Stimulated activated CD8-positive, alpha-beta memory T cell treated with anti-CD3 and anti-CD28 coated beads, Interleukin-4, amount 100 ng/mL, for 4 hours (primary cell): ENCODE results near the gene USP24.
"Not testable (repeated sequence)": the region's sequence is repeated elsewhere in the genome, so short reads cannot be mapped to it uniquely, and the experiment has no call there.

Experiments
- DNase-seq, 2 donors: peaks; one replicate each; pipeline ENCODE4 v3.0.0-alpha.2; 2020; ENCODE audit warnings: low read depth in 2 of 2, low spot score in 1 of 2

The USP24 gene

DNA sequence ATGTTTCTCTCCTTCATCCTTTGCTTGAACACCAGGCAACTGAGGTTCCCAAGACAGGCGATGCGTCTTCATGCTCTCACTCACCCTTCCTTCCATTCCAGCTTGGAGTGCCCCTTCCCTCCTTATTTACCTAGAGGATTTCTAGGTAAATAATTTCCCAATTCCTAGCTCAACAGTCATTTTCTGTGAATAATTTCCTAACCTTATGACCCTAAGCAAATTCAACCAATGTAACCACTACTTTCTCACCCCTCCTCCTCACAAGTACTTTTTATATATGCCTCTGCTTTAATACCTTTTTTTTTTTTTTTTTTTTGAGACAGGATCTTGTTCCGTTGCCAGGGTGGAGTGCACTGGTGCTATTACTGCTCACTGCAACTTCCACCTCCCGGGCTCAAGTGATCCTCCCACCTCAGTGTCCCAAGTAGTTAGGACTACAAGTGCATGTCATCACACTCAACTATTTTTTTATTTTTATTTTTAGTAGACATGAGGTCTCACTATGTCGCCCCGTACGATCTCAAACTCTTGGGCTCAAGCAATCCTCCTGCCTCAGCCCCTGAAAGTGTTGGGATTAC is 86.7 kb downstream of the USP24 start:
- no peak for DNase-seq

DNA sequence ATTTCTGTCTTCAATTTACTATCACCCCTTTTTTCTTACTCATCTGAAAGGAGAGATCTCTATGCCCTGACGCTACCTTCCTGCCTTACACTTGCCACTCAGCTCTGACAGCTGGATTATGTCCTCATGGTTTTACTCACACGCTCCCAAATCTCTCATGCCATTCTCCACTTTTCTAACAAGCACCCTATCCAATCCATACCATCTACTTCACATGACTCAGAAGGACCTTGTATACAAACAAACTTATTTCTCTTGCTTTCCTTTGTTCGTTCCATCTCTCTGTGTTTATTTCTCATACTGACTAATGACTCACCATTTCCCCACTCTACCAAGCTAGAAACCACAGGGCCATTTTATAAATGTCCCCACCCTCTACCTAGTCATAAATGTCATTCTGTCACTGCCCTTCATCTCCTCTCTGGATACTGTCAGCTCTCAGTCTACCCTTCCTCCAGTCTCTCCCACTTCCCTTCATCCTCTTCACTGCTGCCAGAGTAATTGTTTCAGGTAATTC is 87.3 kb downstream of the USP24 start:
- no peak for DNase-seq

DNA sequence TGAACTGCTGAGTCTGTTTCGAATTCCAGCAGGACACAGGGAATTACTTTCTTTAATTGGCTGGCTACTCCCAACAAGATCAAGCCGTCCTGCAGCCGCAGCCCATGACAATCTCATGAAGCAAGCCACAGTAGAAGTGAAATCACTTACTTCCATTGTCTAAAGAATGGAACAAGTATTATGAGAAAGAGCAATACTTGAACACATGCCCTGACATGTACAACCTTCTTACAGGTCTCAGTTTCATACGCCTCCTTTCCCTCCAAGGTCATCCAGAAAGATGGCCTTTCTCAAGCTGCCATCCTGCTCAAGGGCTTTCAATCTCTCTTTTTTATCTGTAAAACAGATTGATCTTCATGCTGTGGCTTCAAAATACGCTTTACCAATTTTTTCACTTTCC is 90.7 kb downstream of the USP24 start:
- no peak for DNase-seq

DNA sequence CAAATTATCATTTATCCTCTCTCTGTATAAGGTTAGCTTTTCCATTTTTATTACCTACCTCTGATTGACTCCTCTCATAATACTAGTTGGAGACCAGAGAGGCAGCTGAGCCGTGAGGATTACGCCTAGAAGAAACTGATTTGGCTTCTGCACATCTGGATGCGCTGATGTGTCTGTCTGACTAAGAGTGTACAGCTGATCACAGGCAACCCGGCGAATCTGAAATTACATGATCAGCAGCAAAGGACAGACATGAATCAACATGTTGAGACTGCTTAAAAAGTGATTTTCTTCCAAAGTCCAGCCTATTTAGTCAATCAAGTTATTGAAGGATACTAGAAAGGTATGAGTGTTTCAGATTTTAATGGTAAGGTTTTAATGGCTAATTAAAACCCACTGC is 94.6 kb downstream of the USP24 start:
- DNase-seq = no peak

DNA sequence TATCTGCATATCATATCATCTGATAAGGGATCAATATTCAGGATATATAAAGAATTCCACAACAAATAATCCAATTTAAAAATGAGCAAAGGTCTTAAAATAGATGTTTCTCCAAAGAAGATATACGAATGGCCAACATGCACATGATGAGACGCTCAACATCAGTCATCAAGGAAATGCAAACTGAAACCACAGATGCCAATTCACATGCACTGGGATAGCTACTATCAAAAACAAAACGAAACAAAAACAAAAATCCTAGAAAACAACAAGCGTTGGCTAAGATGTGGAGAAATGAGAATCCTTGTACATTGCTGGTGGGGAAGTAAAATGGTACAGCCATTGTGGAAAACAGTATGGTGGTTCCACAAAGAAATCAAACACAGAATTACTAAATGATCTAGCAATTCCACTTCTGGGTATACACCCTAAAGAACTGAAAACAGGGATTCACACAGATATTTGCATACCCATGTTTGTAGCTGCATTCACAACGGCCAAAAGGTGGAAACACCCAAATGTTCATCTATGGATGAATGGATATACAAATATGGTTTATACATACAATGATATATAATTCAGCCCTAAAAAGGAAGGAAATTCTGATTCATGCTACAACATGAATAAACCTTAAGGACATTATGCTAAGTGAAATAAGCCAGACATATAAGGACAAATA is 96.4 kb downstream of the USP24 start:
- no peak for DNase-seq

DNA sequence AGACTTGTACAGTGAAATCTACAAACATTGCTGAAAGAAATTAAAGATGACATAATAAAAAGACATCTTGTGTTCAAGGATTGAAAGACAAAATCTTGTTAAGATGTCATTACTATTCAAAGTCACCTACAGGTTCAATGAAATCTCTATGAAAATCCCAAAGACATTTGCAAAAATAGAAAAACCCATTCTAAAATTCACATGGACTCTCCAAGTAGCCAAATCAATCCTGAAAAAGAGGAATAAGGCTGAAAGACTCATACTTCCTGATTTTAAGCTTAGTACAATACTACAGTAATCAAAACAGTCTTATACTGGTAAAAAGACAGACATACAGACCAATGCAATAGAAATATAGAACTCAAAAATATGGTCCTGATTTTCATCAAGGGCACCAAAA is 97.2 kb downstream of the USP24 start:
- no peak for DNase-seq

DNA sequence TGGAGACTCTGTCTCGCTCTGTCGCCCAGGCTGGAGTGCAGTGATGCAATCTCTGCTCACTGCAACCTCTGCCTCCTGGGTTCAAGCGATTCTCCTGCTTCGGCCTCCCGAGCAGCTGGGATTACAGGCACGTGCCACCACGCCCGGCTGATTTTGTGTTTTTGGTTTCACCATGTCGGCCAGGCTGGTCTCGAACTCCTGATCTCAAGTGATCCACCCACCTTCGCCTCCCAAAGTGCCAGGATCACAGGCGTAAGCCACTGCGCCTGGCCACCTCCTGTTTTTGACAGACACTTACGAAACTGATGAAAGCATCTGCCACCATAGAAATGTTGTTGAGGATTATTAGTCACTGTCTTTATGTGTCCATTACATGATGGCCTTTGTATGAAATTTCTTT is 106.2 kb downstream of the USP24 start:
- DNase-seq = not testable (repeated sequence)

DNA sequence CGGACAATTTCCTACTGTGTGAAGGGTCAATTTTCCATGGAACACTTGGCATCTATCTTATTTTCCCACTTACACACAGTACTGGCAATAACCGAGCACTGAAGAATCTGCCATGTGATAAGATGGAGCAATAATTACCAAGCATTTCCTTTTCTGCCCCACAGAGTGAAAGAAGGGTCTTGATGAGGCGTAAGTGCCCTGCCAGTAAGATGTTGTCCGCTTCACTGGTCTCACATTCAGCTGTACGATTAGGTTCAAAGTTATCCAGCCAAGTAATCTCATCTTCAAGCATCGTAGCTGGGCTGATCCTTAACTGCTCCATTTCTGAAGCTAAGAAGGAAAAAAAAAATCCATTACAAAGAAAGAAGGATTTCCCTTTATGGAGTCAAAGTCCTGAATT is 108.1 kb downstream of the USP24 start:
- no peak for DNase-seq

DNA sequence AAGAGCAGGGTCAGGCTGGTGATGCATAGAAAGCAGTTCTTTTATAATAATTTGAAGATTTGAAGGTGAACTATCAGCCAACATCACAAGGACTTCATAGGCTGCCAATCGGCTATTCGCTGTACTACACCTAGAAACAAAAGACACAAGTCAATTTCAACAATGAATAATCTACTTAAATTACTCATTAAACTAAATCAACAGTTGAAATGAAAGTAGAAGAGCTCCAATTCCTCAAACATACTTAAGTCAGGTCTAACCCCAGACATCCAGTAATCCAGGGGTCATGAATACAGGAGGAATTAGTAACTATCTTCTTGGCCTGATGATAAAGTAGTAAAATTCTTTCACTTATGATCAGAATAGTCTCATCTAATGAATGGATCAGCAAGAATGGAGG is 111.3 kb downstream of the USP24 start:
- no peak for DNase-seq

DNA sequence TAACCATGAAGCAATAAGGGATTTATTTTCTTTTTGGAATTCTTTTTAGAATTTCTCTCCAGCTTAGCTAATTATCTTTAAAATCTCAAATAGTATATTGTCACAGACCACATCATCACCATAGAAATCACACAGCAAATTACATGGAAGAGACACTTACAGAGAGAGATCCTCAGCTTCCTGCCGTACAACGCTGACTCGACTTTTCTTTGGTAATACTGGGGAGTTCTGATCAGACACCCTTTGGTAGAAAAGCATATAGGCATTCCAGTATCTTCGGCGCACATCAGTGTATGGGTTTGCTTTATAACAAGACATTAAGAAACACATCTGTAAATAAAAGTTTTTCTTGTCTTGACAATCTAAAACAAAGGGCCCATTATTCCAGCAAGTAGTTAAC is 120.1 kb downstream of the USP24 start:
- no peak for DNase-seq

DNA sequence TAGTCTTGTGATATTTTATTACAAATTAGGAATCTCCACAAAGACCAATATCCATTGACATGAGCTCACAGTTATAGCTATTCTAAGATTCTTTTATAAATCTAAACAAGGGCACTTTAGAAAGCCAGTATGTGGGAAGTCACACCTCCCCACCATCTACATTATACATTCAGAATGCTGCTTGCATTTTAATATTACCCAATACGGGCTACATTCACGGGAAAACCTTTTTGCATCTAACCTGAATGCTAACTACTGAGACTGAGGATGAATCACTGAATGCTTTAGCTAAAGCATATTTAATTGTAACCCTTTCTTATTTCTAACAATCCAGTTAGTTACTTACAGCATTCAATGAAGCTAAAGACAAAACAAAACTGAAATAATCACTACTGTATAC is 122.7 kb downstream of the USP24 start:
- no peak for DNase-seq

DNA sequence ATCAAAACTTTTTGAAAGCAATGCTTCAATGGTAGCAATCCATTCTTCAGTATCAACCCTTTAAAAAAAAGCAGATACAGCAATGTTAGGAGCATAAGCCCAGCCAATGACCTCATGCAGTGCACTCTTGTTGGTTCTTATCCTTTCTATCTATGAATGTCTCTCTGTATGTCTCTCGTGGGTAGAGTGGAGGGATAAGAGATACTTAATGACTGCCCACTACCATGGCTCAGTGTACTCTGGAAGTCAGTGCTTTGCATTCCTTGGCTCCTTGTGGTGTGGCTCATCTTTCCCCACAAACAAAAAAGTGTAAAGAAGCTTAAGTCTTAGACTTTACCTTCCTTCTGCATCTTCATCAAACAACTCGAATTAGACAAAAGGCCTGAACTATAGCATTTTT is 125.5 kb downstream of the USP24 start:
- no peak for DNase-seq

DNA sequence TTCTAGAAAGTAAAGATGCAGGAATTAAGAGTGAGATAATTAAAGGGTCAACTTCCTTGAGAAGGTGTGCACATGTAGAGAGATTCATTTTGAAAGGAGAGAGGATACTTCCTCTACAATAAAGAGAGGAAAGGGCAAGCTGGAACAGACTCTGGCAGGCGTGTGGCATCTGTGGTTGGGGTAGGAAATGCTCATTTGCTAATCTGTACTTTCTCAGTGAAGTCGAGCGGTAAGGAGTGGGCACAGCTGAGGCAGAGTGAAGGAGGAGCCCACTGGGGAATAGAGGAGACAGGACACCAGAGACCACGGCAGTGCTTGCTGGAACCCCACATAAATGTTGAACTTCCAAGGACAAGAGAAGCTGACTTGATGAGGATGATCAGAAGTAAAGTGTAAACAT is 126.8 kb downstream of the USP24 start:
- DNase-seq = no peak

DNA sequence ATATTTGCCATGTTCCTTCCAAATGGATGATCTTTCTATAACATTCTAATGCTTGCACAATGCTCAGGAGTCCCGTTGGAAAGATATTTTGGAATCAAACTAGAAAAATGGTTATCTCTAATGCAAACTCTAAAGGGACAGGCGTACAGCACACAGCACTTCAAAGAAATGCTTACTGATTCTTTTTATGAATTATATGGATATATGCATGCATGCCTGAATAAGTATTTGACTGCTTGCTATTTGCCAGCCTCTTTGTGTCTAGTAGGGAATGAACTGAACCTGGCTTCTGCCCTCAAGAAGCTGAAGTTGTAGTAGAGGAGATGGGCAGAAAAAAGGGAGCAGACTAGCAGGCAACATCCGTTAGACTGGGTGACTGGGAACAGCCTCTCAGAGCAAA is 127.7 kb downstream of the USP24 start:
- no peak for DNase-seq

DNA sequence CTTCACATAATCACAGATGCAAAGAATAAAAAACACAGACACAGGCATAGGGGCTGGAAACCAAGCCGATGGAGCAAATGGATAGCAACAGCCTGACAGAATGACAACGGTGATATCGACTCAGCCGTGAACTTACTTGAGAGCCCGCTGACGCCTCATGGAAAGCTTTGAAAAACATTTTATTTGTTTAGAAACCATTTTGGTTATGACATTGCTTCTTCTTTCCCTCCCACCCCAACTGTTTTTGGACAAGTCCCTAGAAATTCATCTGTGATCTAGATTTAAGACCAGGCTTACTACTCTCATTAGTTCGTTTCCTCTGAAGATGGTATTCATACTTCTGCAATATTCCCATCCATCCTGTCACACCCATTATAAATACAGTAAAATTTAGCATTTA is 130.9 kb downstream of the USP24 start:
- no peak for DNase-seq

DNA sequence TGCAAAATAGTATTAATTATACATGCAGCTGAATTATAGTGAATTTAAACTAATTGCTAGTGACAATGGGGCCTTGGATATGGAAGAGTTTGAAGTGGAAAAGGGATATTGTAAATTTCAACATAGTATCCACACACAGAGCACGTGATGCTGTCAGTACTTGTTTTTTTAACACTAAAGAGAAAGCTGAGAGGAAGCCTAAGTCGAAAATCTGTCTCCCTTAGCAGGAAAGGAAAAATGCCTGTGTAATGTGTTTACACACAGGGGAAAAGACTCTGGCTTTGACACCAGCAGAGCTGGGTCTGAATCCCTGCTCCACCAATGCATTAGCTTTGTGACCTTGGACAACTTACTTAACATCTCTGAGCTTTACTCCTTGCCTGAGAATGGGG is 133.3 kb downstream of the USP24 start:
- no peak for DNase-seq

DNA sequence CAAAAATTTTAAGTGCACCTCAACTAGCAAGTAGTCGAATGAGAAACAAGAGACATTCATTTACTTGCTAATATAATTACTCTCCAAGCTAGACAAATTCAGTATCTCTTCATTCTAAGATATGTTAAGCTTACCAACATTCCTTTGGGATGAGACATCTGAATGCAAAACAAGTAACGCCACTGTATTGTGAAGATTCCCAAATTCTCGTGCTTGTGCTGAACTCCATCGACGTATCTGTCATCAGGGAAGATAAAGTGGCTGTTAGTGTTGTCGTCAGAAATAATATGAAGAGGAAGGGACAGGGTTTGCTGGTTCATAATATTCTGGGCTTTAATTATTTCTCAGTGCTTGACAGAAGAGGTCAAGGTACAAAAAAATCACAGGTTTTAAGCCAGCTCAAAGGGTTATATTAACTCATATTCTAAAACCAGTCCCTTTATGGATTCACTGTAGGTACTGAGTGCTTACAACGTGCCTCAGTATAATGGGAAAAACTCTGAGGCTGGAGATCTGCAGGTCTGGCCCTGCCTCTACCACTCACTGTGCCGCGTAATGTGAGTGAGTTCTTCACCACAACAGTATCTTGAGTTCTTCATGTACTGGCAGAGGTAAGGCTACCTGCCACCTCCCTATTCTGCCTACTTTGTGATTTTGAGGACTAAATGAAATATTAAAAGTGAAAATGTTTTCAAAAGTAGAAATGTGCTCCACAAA is 133.8 kb downstream of the USP24 start:
- DNase-seq = no peak

DNA sequence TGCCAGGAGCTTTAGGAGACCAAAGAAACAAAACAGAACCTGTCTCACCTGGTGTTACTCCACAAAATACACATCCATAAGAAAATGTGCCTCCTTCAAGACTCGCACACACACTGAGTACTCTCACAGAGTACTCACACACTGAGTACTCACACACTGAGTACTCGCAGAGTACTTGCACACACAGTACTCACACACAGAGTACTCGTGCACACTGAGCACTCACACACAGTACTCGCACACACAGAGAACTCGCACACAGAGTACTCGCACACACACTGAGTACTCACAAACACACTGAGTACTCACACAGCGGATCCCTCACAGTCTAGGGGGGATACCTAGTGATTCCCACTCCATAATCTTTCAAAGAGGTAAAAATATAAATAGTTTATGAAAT is 135.5 kb downstream of the USP24 start:
- DNase-seq = no peak

DNA sequence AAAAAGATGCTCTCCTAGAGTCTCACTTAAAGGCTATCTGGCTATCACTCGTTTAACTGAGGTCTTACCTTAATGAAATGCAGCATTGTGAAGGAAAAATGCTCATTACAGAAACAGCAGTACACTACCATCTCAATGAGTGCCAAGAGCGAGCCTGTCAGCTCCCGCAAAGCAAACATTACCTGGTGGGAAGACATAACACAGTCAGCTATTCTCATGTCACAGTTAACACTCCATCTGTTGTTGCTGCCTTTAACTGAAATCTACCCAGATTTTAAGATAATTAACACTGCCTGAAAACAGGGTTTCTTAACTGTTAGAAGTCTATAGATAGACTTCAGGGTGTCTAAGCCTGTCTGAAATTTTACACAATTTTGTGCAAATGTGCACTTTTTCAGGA is 136.7 kb downstream of the USP24 start:
- no peak for DNase-seq

DNA sequence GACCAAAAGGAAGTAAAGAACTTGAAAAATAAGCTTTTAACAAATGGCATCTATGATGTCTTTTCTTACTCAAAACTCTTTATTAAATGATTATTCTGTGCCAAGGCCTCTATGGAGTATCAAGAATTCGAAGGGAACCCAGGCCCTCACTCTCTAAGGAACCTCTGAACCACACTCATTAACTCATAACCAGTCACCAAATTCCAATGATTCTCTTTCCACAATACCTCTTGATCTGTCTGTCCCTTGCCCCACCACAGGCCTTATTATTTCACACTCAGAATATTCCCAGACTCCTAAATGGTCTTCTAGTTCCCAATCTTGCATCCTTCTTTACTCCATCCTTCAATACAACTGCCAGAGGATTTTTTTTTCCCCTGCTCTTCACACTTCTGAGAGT is 138.8 kb downstream of the USP24 start:
- no peak for DNase-seq

DNA sequence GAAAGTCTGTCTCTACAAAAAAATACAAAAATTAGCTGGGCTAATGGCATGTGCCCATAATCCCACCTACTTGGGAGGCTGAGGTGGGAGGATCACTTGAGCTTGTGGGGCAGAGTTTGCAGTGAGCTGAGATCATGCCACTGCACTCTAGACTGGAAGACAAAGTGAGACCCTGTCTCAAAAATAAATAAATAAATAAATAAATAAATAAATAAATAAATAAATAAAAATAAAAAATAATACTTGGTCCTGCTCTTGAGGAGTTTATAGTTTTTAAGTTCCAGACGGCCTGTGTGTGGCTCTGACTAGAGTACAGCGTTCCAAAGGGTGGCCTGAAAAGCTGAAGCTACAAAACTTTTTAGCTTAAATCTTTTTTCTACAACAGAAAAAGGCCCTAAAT is 140.7 kb downstream of the USP24 start:
- no peak for DNase-seq

DNA sequence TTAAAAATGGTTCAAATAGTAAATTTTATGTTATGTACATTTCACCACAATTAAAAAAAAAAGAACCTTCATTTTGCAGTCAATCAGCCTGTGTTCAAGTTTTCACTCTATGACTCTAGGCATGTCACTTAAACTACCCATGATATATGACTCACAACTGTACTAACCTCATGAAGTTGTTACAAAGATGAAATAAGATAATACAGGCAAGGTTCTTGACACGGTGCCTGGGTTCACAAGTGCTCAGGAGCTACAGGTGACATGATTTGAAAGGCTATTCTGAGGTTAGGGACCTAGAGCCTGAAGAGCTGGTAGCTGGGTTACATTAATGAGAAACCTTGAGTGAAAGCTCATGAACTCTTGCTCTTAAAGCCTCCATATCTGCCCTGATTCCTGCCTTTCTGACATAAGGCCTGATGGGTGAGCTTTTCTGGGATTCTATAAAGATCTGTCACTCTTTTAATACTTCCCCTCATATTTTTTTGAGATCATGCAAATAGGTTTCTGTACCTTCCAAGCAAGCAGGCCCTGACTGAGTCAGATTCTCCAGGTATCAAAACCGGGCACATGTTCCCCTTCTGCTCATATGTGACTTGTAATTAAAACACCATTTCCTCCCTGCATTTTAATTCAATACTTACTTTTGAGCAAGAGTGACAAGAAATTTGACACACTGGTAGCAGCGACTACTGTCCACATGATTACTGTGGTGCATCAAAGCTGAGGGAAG is 141.8 kb downstream of the USP24 start:
- no peak for DNase-seq
